ENCODE data around the gene SGK1. TPM values are rescaled to one million over a fixed set of nuclear protein-coding genes. Genes with fewer than 3 reads are reported as not detected.

Gene SGK1
- 10 to 100 TPM; 17.2 to 35.2 (median 24.1) TPM for total RNA-seq
- 100 to 1,000 TPM in 2 of 3 donors, 10 to 100 TPM in 1; 57.1 to 352 (median 214) TPM for polyA plus RNA-seq

DNA sequence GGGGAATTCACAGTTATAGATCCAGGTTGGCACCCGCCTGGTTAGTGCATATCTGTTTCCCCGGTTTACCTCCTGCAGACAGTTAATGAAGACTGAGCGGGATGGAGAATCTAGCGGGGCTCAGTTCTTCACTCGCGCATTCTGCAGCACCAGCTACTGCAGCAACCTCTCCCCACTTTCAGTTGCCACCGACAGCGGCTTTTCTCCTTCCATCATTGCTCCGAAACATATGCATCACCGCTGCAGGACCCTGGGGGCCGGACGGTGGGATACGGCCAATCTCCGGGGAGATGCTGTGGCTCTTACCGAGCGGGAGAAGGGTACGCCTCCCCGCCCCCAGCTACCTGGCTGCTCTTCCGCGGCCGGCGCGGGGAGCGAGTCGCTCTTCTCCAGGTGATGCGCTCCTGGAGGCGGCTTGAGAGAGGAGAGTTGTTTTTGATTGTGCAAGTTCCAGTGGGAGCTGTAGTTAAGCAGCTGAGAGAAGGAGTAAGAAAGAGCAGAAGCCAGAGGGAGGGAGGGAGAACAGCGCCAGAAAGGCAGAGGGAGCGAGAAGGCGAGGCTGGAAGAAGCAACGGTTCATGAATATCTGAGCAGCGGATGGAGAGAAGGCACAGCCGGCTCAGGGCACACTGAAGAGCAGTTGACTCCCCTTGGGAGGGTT is at the start of gene SGK1:
Gene SGK1, minus strand, starts transcription at position 642 of the 661 bp plus-strand sequence. CDS start 652 bp downstream, outside the sequence.
- no peaks in the 10 kb centered on the region for H3K36me3 ChIP-seq
- 3 to 10% methylated on average over 33 of the region's 33 CpGs for WGBS, 2 donors
- peaks cover 0 to 12% (median 3%) of the 10 kb centered on the region in 4 donors for H3K4me1 ChIP-seq
- no peaks in the 10 kb centered on the region for H3K9me3 ChIP-seq
- peak within 1 kb of the TSS; percentile 10 to 45 (median 32) for H3K4me3 ChIP-seq
- peaks cover 0 to 32% (median 4%) of the 10 kb centered on the region in 3 donors for H3K27me3 ChIP-seq
- no peak within 1 kb of the TSS for H3K27ac ChIP-seq
- intact Hi-C loops (cut with DNase I), result no loop called here
- TF ChIP-seq POLR2AphosphoS5 (IDR thresholded peaks at IDR 0.05) (no peak), POLR2A (IDR thresholded peaks at IDR 0.05) (no peak), CTCF (IDR thresholded peaks at IDR 0.05) (no peak), EP300 (IDR thresholded peaks at IDR 0.05) (no peak)
- DNase-seq, result no peak

DNA sequence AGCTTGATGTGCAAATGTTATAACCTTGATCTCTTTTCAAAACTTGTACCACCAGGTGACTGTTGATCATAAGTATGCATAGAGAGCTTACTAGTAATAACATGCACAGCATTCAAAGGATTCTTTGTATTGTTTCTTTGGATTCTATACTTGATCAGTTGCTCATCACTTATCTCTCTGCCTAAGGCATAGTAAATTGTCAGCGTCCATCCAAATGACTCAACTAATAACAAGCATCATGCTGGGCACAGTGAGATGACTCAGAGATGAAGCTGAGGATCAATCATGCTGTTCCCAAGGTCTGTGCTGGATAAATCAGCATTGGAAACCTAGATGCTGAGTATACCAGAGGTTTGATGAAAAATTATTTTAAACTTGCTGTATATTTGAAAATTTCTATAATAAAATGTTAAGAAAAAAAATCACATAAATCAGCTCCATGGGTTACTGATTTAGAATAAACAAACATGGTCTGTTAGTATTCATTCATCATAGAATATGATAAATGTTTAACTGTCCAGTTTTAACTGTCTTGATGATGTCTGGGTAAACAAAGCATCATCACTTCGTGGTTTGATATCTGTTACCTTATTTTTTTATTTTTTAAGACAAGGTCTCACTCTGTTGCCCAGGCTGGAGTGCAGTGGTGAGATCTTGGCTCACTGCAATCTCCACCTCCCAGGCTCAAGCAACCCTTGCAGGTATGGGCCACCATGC is 45.6 kb upstream of the SGK1 start:
- TF ChIP-seq EP300 (IDR thresholded peaks at IDR 0.05) (no peak), POLR2A (IDR thresholded peaks at IDR 0.05) (no peak), POLR2AphosphoS5 (IDR thresholded peaks at IDR 0.05) (no peak), CTCF (IDR thresholded peaks at IDR 0.05) (no peak)
- H3K36me3 ChIP-seq, result no peaks in the 10 kb centered on the region
- H3K4me1 ChIP-seq, result no peaks in the 10 kb centered on the region
- intact Hi-C loops (cut with DNase I), result no loop called here
- no peaks in the 10 kb centered on the region for H3K9me3 ChIP-seq
- no peaks in the 10 kb centered on the region for H3K27me3 ChIP-seq
- no peak overlapping the region for H3K27ac ChIP-seq
- H3K4me3 ChIP-seq, result no peak overlapping the region
- DNase-seq, result no peak
- 68 to 69% methylated on average over 2 of the region's 2 CpGs for WGBS, 2 donors

GRCh38 chr6:134361011-134361410 is 43.1 kb upstream of the SGK1 start:
- no peak overlapping the region for H3K4me3 ChIP-seq
- no peaks in the 10 kb centered on the region for H3K36me3 ChIP-seq
- no peak for DNase-seq
- intact Hi-C loops (cut with DNase I), result no loop called here
- H3K9me3 ChIP-seq, result peaks cover 0 to 4% (median 0%) of the 10 kb centered on the region in 4 donors
- 92 to 98% methylated on average over 6 of the region's 6 CpGs for WGBS, 2 donors
- TF ChIP-seq EP300 (IDR thresholded peaks at IDR 0.05) (no peak), POLR2AphosphoS5 (IDR thresholded peaks at IDR 0.05) (no peak), CTCF (IDR thresholded peaks at IDR 0.05) (no peak), POLR2A (IDR thresholded peaks at IDR 0.05) (no peak)
- no peaks in the 10 kb centered on the region for H3K27me3 ChIP-seq
- no peak overlapping the region for H3K27ac ChIP-seq
- no peaks in the 10 kb centered on the region for H3K4me1 ChIP-seq

DNA sequence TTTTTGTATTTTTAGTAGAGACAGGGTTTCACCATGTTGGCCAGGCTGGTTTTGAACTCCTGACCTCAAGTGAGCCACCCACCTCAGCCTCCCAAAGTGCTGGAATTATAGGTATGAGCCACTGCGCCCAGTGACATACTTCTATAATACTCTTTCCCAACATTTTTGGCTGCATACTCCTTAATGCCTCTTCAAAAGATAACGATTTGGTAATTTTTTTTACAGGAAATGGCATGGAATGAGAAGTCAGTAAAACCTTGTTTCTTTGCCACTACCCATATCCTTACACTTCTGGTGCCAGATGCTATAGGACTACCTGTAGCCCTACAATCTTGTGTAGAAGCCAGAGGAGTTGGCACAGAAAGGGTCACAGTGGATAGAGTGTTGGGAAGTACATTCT is 41.4 kb upstream of the SGK1 start:
- 88 to 89% methylated on average over 2 of the region's 2 CpGs for WGBS, 2 donors
- peaks cover 0 to 4% (median 0%) of the 10 kb centered on the region in 4 donors for H3K9me3 ChIP-seq
- H3K4me3 ChIP-seq, result no peak overlapping the region
- intact Hi-C loops (cut with DNase I), result no loop called here
- no peak for DNase-seq
- H3K27me3 ChIP-seq, result no peaks in the 10 kb centered on the region
- TF ChIP-seq POLR2AphosphoS5 (IDR thresholded peaks at IDR 0.05) (no peak), POLR2A (IDR thresholded peaks at IDR 0.05) (no peak), EP300 (IDR thresholded peaks at IDR 0.05) (no peak), CTCF (IDR thresholded peaks at IDR 0.05) (no peak)
- no peaks in the 10 kb centered on the region for H3K4me1 ChIP-seq
- no peaks in the 10 kb centered on the region for H3K36me3 ChIP-seq
- no peak overlapping the region for H3K27ac ChIP-seq

Data from sigmoid colon (tissue), 7 donors.